Endothelial cell of umbilical vein (primary cell): Measurements from ENCODE around the gene C1orf105. TPM values are rescaled to one million over a fixed set of nuclear protein-coding genes. Genes with fewer than 3 reads are reported as not detected.

Experiments used
- BruUV-seq: library from RNA; stranded (reverse); fragments of 400-500 nt; replicated peaks from 2 replicates; lab custom pipeline; 2021; lab: Mats Ljungman, UMichigan
- CTCF ChIA-PET: fragments of 300-600, 350-600 bp; sonication (Branson Sonifier 250); formaldehyde crosslinking; loops from one replicate; lab custom pipeline; 2021; ENCODE audit warnings: antibody characterized with exemption, inconsistent platforms; lab: Charles Lee
- POLR2A ChIA-PET: fragments of 300-600, 350-600 bp; sonication (Branson Sonifier 250); formaldehyde crosslinking; loops from one replicate; lab custom pipeline; 2021; ENCODE audit warnings: antibody characterized with exemption, inconsistent platforms; lab: Charles Lee
- DNase-seq: peaks from one replicate; pipeline ENCODE4 v3.0.0-alpha.2; 2011; ENCODE audit warnings: low read depth, low spot score
- FAIRE-seq: peaks from 2 replicates; lab custom pipeline; 2011; peaks lifted over from hg19 to GRCh38; lab: Jason Lieb, UNC
- H2AFZ ChIP-seq: 2 replicates; pipeline ENCODE4 v1.6.0; 2012; ENCODE audit warnings: low read depth, low read length, control low read depth, inconsistent platforms
- H3K27ac ChIP-seq: 2 replicates; pipeline ENCODE4 v1.5.1; 2011; ENCODE audit warnings: low read depth, mild to moderate bottlenecking, control low read depth, low read length, moderate library complexity; ENCODE audit not compliant: insufficient read depth
- H3K27me3 ChIP-seq, 2 experiments: 2 replicates each; pipeline versions ENCODE4 v1.6.0 to v1.6.1; 2011; ENCODE audit warnings: low read length in 2 of 2, mixed read lengths in 1 of 2; ENCODE audit not compliant: control insufficient read depth in 2 of 2, insufficient read depth in 2 of 2
- H3K36me3 ChIP-seq, 2 experiments: 2 replicates in 1 of 2; 3 replicates in 1 of 2; pipeline ENCODE4 v1.5.1; 2011; ENCODE audit warnings: low read length in 2 of 2, mild to moderate bottlenecking in 1 of 2, moderate library complexity in 1 of 2; ENCODE audit not compliant: control insufficient read depth in 2 of 2, insufficient read depth in 2 of 2; ENCODE audit errors: extremely low read depth in 1 of 2
- H3K4me1 ChIP-seq: 3 replicates; pipeline ENCODE4 v1.5.1; 2011; ENCODE audit warnings: mild to moderate bottlenecking, low read length; ENCODE audit not compliant: control insufficient read depth, insufficient read depth; ENCODE audit errors: extremely low read depth
- H3K4me2 ChIP-seq: 2 replicates; pipeline ENCODE4 v1.6.1; 2011; ENCODE audit warnings: low read length, control low read depth, mixed read lengths; ENCODE audit not compliant: insufficient read depth
- H3K4me3 ChIP-seq, 3 experiments: fragments of 200-600 bp in 1 of 3; sonication (generic), shearing (Covaris generic) in 1 of 3; replicated peaks in 1 of 3; 2 replicates each; pipeline ENCODE4 v1.5.1; 2011 to 2016; ENCODE audit warnings: control low read depth in 3 of 3, low read length in 3 of 3, mild to moderate bottlenecking in 2 of 3, inconsistent platforms in 1 of 3, low read depth in 1 of 3, moderate library complexity in 1 of 3; ENCODE audit not compliant: insufficient read depth in 1 of 3
- H3K79me2 ChIP-seq: 2 replicates; pipeline ENCODE4 v1.6.0; 2012; ENCODE audit warnings: low read length, inconsistent platforms; ENCODE audit not compliant: control insufficient read depth, insufficient read depth
- H3K9ac ChIP-seq: replicated peaks from 2 replicates; pipeline ENCODE3; 2011; ENCODE audit warnings: low read length, control low read depth; ENCODE audit not compliant: insufficient read depth; ENCODE audit errors: extremely low read depth
- H3K9me1 ChIP-seq: replicated peaks from 3 replicates; pipeline ENCODE4 v1.6.0; 2011; ENCODE audit warnings: mild to moderate bottlenecking, low read length; ENCODE audit not compliant: control insufficient read depth, insufficient read depth; ENCODE audit errors: extremely low read depth
- H3K9me3 ChIP-seq: replicated peaks from 2 replicates; pipeline ENCODE4 v1.5.1; 2012; ENCODE audit warnings: low read length, inconsistent platforms; ENCODE audit not compliant: control insufficient read depth, insufficient read depth
- H4K20me1 ChIP-seq: replicated peaks from 2 replicates; pipeline ENCODE3; 2011; ENCODE audit warnings: mild to moderate bottlenecking, low read length; ENCODE audit not compliant: control insufficient read depth, insufficient read depth; ENCODE audit errors: extremely low read depth
- EZH2 ChIP-seq: IDR thresholded peaks from 2 replicates; pipeline ENCODE4 v1.6.1; 2012; ENCODE audit warnings: borderline replicate concordance, low read depth, mild to moderate bottlenecking, moderate library complexity, low read length, inconsistent platforms; ENCODE audit not compliant: severe bottlenecking
- FOS ChIP-seq: IDR thresholded peaks from 2 replicates; pipeline ENCODE4 v1.6.1; 2011; ENCODE audit warnings: mild to moderate bottlenecking, low read length, moderate library complexity, borderline replicate concordance; ENCODE audit not compliant: insufficient read depth
- GATA2 ChIP-seq: IDR thresholded peaks from 2 replicates; pipeline ENCODE4 v1.7.0; 2011; ENCODE audit warnings: low read depth, mild to moderate bottlenecking, moderate library complexity, mixed read lengths, low read length; ENCODE audit not compliant: insufficient read length, insufficient read depth
- JUN ChIP-seq: IDR thresholded peaks from 2 replicates; pipeline ENCODE4 v1.6.1; 2011; ENCODE audit warnings: borderline replicate concordance, low read depth; ENCODE audit not compliant: insufficient read length, insufficient read depth
- MAX ChIP-seq: IDR thresholded peaks from 2 replicates; pipeline ENCODE4 v1.6.1; 2011; ENCODE audit not compliant: insufficient read depth, insufficient read length
- MYC ChIP-seq: IDR thresholded peaks from one replicate; pipeline ENCODE4 v1.6.1; 2011; ENCODE audit warnings: mild to moderate bottlenecking, low read depth, low read length
- POLR2A ChIP-seq: IDR thresholded peaks from 2 replicates; pipeline ENCODE4 v1.6.1; 2012; ENCODE audit warnings: low read depth, mild to moderate bottlenecking, control low read depth, low read length
- POLR2AphosphoS5 ChIP-seq: IDR thresholded peaks from 2 replicates; pipeline ENCODE4 v1.6.1; 2012; ENCODE audit warnings: low read depth, mild to moderate bottlenecking, control low read depth, low read length, moderate library complexity; ENCODE audit not compliant: insufficient read depth
- dilution Hi-C: fragments of 300-500 bp; cut with MboI; formaldehyde crosslinking; loops from one replicate; pipeline ENCODE4 v1.15.0; 2019; ENCODE audit warnings: low sequenced_read_pairs; ENCODE audit not compliant: extremely low pct_ligation_motif_present
- intact Hi-C: fragments of 100-400 bp; cut with micrococcal nuclease; formaldehyde crosslinking; loops from one replicate; pipeline ENCODE4 v1.10.0; 2022
- polyA plus RNA-seq, 4 experiments: library from polyadenylated mRNA; depleted of rRNA in 3 of 4; stranded (reverse) in 3 of 4; unstranded in 1 of 4; fragments of >200 nt; gene quantifications; 2 replicates each; pipeline versions ENCODE4 v1.2.1 to v1.2.3, GENCODE V29; 2011 to 2012; ENCODE audit warnings: missing spikeins in 1 of 4
- total RNA-seq: library from RNA; stranded (reverse); gene quantifications from 2 replicates; pipeline ENCODE4 v1.2.3, GENCODE V29; 2021
- TF ChIP-seq, protein P1 (sequence below), 2 donors: IDR thresholded peaks; 1 replicate in 1 of 2; 2 replicates in 1 of 2; pipeline ENCODE4 v1.5.1; 2011; ENCODE audit warnings: low read length in 2 of 2, mild to moderate bottlenecking in 2 of 2, moderate library complexity in 2 of 2, control low read depth in 1 of 2, inconsistent platforms in 1 of 2, low read depth in 1 of 2; ENCODE audit not compliant: insufficient read depth in 1 of 2; ENCODE audit errors: extremely low read depth in 1 of 2

The C1orf105 gene
- total and polyA plus RNA-seq, 2 donors (not counting 3 experiments of a cell fraction or from before 2014, with no cell fraction given): not detected

- no peak for DNase-seq
- Histone ChIP-seq H3K27ac (no peak overlapping the region), H3K27me3 (no peaks in the 10 kb centered on the region), H3K4me3 (no peak overlapping the region), H3K9ac (no peak overlapping the region), H3K4me2 (no peak overlapping the region), H3K79me2 (no peaks in the 10 kb centered on the region), H3K9me3 (no peaks in the 10 kb centered on the region), H3K4me1 (no peaks in the 10 kb centered on the region), H2AFZ (no peak overlapping the region), H3K9me1 (no peaks in the 10 kb centered on the region), H4K20me1 (no peaks in the 10 kb centered on the region), H3K36me3 (no peaks in the 10 kb centered on the region)
- dilution Hi-C loops (no loop called here), intact Hi-C loops (no loop called here)
- no TSS peak for BruUV-seq
- POLR2A ChIA-PET: no interaction called here
- CTCF ChIA-PET: interaction anchor here (0.6 to 5.1 kb wide), 10 partner anchors 10 to 630 kb away, joined by 3 to 53 read pairs (median 4); partner anchors contain the start of gene C1orf105
- TF ChIP-seq POLR2AphosphoS5: no peak
- TF ChIP-seq, protein P1, sequence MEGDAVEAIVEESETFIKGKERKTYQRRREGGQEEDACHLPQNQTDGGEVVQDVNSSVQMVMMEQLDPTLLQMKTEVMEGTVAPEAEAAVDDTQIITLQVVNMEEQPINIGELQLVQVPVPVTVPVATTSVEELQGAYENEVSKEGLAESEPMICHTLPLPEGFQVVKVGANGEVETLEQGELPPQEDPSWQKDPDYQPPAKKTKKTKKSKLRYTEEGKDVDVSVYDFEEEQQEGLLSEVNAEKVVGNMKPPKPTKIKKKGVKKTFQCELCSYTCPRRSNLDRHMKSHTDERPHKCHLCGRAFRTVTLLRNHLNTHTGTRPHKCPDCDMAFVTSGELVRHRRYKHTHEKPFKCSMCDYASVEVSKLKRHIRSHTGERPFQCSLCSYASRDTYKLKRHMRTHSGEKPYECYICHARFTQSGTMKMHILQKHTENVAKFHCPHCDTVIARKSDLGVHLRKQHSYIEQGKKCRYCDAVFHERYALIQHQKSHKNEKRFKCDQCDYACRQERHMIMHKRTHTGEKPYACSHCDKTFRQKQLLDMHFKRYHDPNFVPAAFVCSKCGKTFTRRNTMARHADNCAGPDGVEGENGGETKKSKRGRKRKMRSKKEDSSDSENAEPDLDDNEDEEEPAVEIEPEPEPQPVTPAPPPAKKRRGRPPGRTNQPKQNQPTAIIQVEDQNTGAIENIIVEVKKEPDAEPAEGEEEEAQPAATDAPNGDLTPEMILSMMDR (IDR thresholded peaks at IDR 0.05; ENCODE audit: extremely low read depth in 1 of 2, insufficient read depth in 1 of 2, low read depth in 1 of 2, low read length in 2 of 2): no peak
- TF ChIP-seq POLR2A: no peak
- TF ChIP-seq FOS: no peak
- TF ChIP-seq MAX: no peak
- no peak for TF ChIP-seq GATA2
- no peak for TF ChIP-seq JUN
- no peak for TF ChIP-seq EZH2
- TF ChIP-seq MYC: no peak
- FAIRE-seq: no peak
Measured at GRCh38 chr1:172430128-172430454, 9.6 kb downstream of the C1orf105 start.
